K562 treated with DMSO at 1 percent for 4 hours (cell line): Measurements from ENCODE around the gene COMMD2. TPM values are rescaled to one million over a fixed set of nuclear protein-coding genes. Genes with fewer than 3 reads are reported as not detected.

Experiments
- total RNA-seq: library from RNA; unstranded; fragments of 300-600 nt; gene quantifications from 2 replicates; pipeline ENCODE4 v1.2.3, GENCODE V29; 2022; ENCODE audit not compliant: insufficient read depth

The COMMD2 gene
- total RNA-seq: 16.8 and 20.9 TPM in 2 replicates

GRCh38 chr3:149752051-149752787 is at the start of gene COMMD2:
Gene COMMD2 (minus strand): TSS chr3:149752489. CDS start chr3:149752444, 45 bp downstream.

GRCh38 chr3:149792452-149793270 is 40.4 kb upstream of the COMMD2 start, which contains the start of gene ANKUB1:
Gene ANKUB1 (minus strand): TSS chr3:149792554. CDS start chr3:149792366, 188 bp downstream.

Other genes with a start within 250 kb of the COMMD2 start
- not detected in 2 replicates for gene WWTR1, start 94.5 kb downstream of the COMMD2 start, total RNA-seq
- gene ANKUB1, start 40.1 kb upstream of the COMMD2 start, total RNA-seq: not detected in 2 replicates
- 11.2 and 12.3 TPM in 2 replicates for gene RNF13, start 60.7 kb upstream of the COMMD2 start, total RNA-seq
- gene PFN2, start 218.4 kb upstream of the COMMD2 start, total RNA-seq: not detected in 2 replicates